HG03097 (cell line): ENCODE measurements around the gene HJV.
A peak's percentile ranks its signal among the peaks of the same experiment; 100 is the strongest.

Source experiments
- ATAC-seq: cut with Tn5 transposase; IDR thresholded peaks from one replicate; pipeline ENCODE4 v1.9.1; 2021; ENCODE audit not compliant: unreplicated experiment, low FRiP score

Gene HJV

GRCh38 chr1:146022403-146023127, 1.0 kb upstream of the HJV start:
- ATAC-seq, result no peak

- no peak for ATAC-seq
Observed at GRCh38 chr1:146021050-146021445, 487 bp downstream of the HJV start.

- no peak for ATAC-seq
Observed at GRCh38 chr1:146020058-146021049, 1.2 kb downstream of the HJV start.

GRCh38 chr1:146019231-146020057, 2.1 kb downstream of the HJV start:
- ATAC-seq, result no peak

GRCh38 chr1:146016891-146017290, 4.6 kb downstream of the HJV start:
- ATAC-seq, result no peak

GRCh38 chr1:146013559-146013922, 8.0 kb downstream of the HJV start:
- ATAC-seq, result no peak

GRCh38 chr1:146012703-146013558, 8.6 kb downstream of the HJV start:
- no peak for ATAC-seq

- ATAC-seq, result no peak
Observed at GRCh38 chr1:146010126-146010738, 11.3 kb downstream of the HJV start.

- no peak for ATAC-seq
Observed at GRCh38 chr1:146007489-146008133, 13.9 kb downstream of the HJV start.

- ATAC-seq, result no peak
Observed at GRCh38 chr1:146001709-146002108, 19.8 kb downstream of the HJV start.

GRCh38 chr1:145999321-146000024, 22.1 kb downstream of the HJV start:
- no peak for ATAC-seq

- no peak for ATAC-seq
Observed at GRCh38 chr1:145997718-145998023, 23.9 kb downstream of the HJV start.

GRCh38 chr1:145997016-145997717, 24.4 kb downstream of the HJV start:
- ATAC-seq, result peak; percentile 31

GRCh38 chr1:145996433-145997015, 25.0 kb downstream of the HJV start, which contains the start of gene TXNIP:
TSS of gene TXNIP (minus strand) at chr1:145996579. CDS start at chr1:145996266, 313 bp downstream.
- peak; percentile 91 for ATAC-seq

GRCh38 chr1:145995964-145996432, 25.5 kb downstream of the HJV start:
- no peak for ATAC-seq

- no peak for ATAC-seq
Observed at GRCh38 chr1:145995148-145995881, 26.2 kb downstream of the HJV start.
